ENCODE measurements around the gene TVP23B. TPM values are rescaled to one million over a fixed set of nuclear protein-coding genes. Genes with fewer than 3 reads are reported as not detected.
A peak's percentile ranks its signal among the peaks of the same experiment; 100 is the strongest.
"Not testable (repeated sequence)": the region's sequence is repeated elsewhere in the genome, so short reads cannot be mapped to it uniquely, and the experiment has no call there.

TVP23B gene
- 24.5 TPM for total RNA-seq

DNA sequence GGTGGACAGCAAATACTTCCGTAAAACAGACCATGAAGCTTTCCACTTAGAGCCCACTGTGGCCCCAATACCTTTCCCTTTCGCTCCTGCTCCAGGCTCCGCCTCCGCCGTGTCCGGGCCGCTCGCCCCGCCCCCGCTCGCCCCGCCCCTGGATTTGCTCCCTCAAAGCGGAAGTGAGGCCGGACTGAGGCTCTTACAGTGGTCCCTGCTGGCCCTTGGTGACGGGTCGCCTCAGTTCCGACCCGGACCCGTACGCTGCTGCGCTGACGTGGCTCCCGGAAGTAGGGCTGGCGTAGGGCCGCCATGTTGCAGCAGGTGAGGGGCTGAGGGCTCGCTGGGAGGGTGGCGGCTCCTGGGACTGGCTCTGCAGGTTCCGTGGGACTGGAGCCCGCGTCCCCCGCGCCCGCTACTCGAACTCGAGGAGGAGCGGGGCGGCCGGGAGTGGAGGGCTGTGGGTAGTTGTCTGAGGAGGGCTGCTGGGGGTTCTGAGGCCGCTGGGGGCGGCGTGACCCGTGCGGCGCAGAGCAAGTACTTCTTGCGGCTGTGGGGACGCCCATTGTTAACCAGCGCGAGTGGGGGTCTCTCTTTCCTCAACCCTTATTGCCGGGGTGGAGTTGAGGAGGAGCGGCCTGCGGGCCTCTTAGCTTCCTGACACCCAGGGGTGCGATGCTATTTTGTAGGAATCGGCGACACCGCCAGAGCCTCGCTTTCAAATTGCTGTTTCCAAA, at the start of gene TVP23B:
Gene TVP23B, plus strand, starts transcription at position 193 of the 728 bp plus-strand sequence. Its CDS starts 111 bp downstream, at position 304.
- H3K36me3 ChIP-seq (ENCODE audit: control insufficient read depth in 3 of 3, insufficient read depth in 3 of 3, low read length in 3 of 3); H3K4me1 ChIP-seq (ENCODE audit: control insufficient read depth in 3 of 3, insufficient read depth in 3 of 3, low read length in 3 of 3); H3K27me3 ChIP-seq (ENCODE audit: control insufficient read depth in 3 of 3, insufficient read depth in 3 of 3, low read length in 3 of 3); H3K9me3 ChIP-seq (ENCODE audit: control insufficient read depth in 3 of 3, low read length in 3 of 3): not testable (repeated sequence)
- H3K27ac ChIP-seq (ENCODE audit: low read depth, low read length) = peak within 1 kb of the TSS; percentile 44
- H3K9ac ChIP-seq (ENCODE audit: low read depth in 1 of 3, low read length in 3 of 3) = peak within 1 kb of the TSS; percentile 51 to 83 (median 70)
- peak within 1 kb of the TSS; percentile 59 to 66 (median 61) for H3K4me3 ChIP-seq (ENCODE audit: low read length in 3 of 3)

DNA sequence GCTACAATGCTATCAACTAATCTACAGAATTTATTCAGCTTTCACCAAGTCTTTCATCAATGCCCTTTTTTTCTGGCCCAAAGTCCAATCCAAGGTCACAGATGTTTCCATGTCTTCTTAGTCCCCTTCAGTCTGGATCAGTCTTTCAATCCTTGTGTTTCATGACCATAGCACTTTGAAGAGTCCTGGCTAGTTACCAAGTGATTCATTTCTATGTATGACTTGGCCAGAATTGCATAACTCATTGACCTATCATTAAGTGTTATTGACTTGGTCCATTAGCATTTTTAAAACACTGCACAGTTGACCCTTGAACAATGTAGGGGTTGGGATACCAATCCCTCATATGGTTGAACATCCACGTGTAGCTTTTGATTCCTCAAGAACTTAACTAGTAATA, 48.5 kb upstream of the TVP23B start:
- not testable (repeated sequence) for H3K4me3 ChIP-seq (ENCODE audit: low read length in 3 of 3); H3K27ac ChIP-seq (ENCODE audit: low read depth, low read length); H3K4me1 ChIP-seq (ENCODE audit: control insufficient read depth in 3 of 3, insufficient read depth in 3 of 3, low read length in 3 of 3); H3K9me3 ChIP-seq (ENCODE audit: control insufficient read depth in 3 of 3, low read length in 3 of 3); H3K9ac ChIP-seq (ENCODE audit: low read depth in 1 of 3, low read length in 3 of 3); H3K27me3 ChIP-seq (ENCODE audit: control insufficient read depth in 3 of 3, insufficient read depth in 3 of 3, low read length in 3 of 3); H3K36me3 ChIP-seq (ENCODE audit: control insufficient read depth in 3 of 3, insufficient read depth in 3 of 3, low read length in 3 of 3)

DNA sequence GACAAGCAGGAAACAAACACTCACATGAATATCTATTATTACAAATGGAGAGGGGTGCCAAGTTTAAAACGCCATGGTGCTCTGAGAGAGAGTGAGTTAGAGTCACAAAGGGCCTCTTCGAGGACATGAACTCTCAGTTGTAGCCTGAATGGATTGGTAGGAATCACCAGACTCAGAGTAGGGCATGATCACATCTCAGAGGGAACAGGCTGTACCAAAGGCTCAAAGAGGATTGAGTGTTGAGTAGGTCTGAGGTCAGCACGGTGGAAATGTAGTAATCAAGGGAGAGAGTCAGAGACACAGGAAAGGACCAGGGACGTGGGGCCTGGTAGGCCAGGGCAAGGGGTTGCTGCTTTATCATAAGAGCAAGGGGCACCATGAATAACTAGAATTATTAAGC, 47.6 kb upstream of the TVP23B start:
- not testable (repeated sequence) for H3K9ac ChIP-seq (ENCODE audit: low read depth in 1 of 3, low read length in 3 of 3); H3K4me1 ChIP-seq (ENCODE audit: control insufficient read depth in 3 of 3, insufficient read depth in 3 of 3, low read length in 3 of 3); H3K9me3 ChIP-seq (ENCODE audit: control insufficient read depth in 3 of 3, low read length in 3 of 3); H3K36me3 ChIP-seq (ENCODE audit: control insufficient read depth in 3 of 3, insufficient read depth in 3 of 3, low read length in 3 of 3); H3K27me3 ChIP-seq (ENCODE audit: control insufficient read depth in 3 of 3, insufficient read depth in 3 of 3, low read length in 3 of 3); H3K27ac ChIP-seq (ENCODE audit: low read depth, low read length); H3K4me3 ChIP-seq (ENCODE audit: low read length in 3 of 3)

DNA sequence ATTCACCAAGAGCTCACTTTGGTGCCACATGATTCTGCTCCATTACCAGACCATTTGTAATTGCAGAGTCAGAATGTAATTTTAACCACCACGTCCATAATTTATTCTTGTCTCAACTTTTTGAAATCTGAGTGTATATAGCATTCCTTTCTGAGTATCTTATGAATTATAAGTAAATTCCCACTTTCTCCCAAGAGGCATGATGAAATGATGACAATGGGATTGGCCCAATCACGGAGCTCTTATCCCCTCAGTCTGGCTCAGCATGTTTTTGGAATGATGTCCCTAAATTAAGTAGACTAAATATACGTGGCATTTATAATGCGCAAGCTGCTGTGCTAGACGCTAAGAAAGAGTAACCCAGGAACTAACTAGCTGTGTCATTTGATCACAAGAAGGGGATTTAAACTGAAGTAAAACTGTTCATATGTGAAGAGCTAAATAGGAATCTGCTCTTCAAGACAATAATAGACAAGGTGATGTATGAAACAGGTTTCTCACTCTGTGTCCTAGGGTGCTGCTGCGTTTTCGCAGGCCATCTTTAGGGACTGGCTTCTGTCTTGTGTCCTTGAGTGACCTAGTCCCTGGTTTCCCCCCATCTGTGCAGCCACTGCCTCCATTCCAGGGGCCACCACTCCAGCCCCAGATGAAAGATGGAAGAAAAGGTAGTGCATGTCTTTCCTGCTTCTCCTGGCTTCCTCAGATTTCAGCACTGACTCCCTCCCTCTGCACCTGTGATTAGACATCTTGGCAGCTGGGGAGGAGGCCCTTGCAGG, 41.2 kb upstream of the TVP23B start:
- H3K27me3 ChIP-seq (ENCODE audit: control insufficient read depth in 3 of 3, insufficient read depth in 3 of 3, low read length in 3 of 3); H3K4me1 ChIP-seq (ENCODE audit: control insufficient read depth in 3 of 3, insufficient read depth in 3 of 3, low read length in 3 of 3); H3K27ac ChIP-seq (ENCODE audit: low read depth, low read length): not testable (repeated sequence)

DNA sequence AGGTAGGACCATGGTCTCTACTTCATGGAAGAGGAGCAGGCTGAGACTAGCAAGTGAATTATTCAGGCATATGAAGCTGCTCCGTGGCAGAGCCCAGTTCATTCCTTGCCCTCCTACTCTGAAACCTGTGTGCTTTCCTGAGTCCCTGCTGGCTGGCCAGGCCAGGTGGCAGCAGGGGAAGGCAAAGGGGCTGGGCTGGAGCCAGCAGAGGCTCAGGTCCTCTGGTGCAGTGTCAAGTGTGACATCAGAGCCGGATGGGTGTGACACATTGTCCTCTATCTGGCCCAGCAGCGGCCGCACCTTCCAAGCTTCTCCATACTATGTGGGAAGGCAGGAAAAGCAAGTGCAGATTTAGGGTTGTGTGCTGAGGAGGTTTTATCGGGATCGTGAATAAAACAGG, 39.8 kb upstream of the TVP23B start:
- not testable (repeated sequence) for H3K9me3 ChIP-seq (ENCODE audit: control insufficient read depth in 3 of 3, low read length in 3 of 3); H3K27ac ChIP-seq (ENCODE audit: low read depth, low read length); H3K36me3 ChIP-seq (ENCODE audit: control insufficient read depth in 3 of 3, insufficient read depth in 3 of 3, low read length in 3 of 3); H3K9ac ChIP-seq (ENCODE audit: low read depth in 1 of 3, low read length in 3 of 3); H3K27me3 ChIP-seq (ENCODE audit: control insufficient read depth in 3 of 3, insufficient read depth in 3 of 3, low read length in 3 of 3); H3K4me3 ChIP-seq (ENCODE audit: low read length in 3 of 3); H3K4me1 ChIP-seq (ENCODE audit: control insufficient read depth in 3 of 3, insufficient read depth in 3 of 3, low read length in 3 of 3)

More for the DNA sequence above, 41.2 kb upstream of the TVP23B start:
- not testable (repeated sequence) for H3K9ac ChIP-seq (ENCODE audit: low read depth in 1 of 3, low read length in 3 of 3); H3K9me3 ChIP-seq (ENCODE audit: control insufficient read depth in 3 of 3, low read length in 3 of 3); H3K4me3 ChIP-seq (ENCODE audit: low read length in 3 of 3); H3K36me3 ChIP-seq (ENCODE audit: control insufficient read depth in 3 of 3, insufficient read depth in 3 of 3, low read length in 3 of 3)

DNA sequence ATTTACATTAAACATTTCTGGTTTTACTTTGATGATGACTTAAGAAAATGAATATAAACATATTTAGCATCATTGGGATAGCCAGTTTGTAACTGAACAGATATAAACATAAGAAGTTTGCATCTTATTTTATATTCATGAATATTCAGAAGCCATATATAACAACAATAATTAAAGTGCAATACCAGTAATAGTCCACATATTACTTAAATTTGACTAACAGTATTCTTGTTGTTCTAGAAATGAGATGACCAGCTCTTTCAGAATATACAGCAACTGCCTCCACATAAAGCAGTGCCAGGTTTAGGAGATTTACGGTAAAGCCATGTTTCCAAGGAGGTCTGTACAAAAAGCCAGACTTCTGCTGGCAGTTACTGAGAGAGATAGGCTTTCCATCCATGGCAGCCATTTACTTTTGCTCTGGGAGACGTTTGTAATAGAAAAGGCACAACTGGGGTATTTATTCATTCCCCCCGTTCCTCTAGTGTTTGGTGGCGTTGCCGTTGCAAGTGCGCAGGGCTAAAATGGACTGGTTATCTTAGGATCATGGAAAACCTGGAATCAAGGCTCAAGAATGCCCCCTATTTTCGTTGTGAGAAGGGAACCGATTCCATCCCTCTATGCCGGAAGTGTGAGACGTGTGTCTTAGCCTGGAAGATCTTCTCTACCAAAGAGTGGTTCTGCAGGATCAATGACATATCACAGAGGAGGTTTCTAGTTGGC, 37.1 kb upstream of the TVP23B start, which contains the start of gene FBXW10:
Gene FBXW10, plus strand, starts transcription at position 356 of the 723 bp plus-strand sequence. Its CDS starts 191 bp downstream, at position 547.
- not testable (repeated sequence) for H3K27me3 ChIP-seq (ENCODE audit: control insufficient read depth in 3 of 3, insufficient read depth in 3 of 3, low read length in 3 of 3); H3K9me3 ChIP-seq (ENCODE audit: control insufficient read depth in 3 of 3, low read length in 3 of 3); H3K27ac ChIP-seq (ENCODE audit: low read depth, low read length); H3K36me3 ChIP-seq (ENCODE audit: control insufficient read depth in 3 of 3, insufficient read depth in 3 of 3, low read length in 3 of 3); H3K4me3 ChIP-seq (ENCODE audit: low read length in 3 of 3); H3K9ac ChIP-seq (ENCODE audit: low read depth in 1 of 3, low read length in 3 of 3); H3K4me1 ChIP-seq (ENCODE audit: control insufficient read depth in 3 of 3, insufficient read depth in 3 of 3, low read length in 3 of 3)

DNA sequence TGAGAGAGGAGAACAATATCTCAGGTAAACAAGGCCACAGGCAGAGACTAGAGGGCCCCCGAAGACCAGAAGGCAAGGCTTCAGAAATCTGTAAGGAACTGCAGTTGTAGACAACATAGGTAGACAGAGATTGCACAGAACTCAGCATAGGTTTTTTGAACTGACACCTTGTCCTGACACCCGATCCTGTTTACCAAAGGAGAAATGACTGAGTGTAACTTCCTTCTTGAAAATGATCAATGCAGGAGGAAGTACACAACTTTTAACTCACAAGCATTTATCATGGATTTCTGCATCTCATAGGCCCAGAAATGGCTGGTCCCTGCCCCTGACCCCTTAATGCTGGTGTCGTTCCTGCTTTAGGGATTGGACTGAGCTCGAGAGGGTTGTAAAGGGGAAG, 36.3 kb upstream of the TVP23B start:
- H3K27me3 ChIP-seq (ENCODE audit: control insufficient read depth in 3 of 3, insufficient read depth in 3 of 3, low read length in 3 of 3); H3K4me1 ChIP-seq (ENCODE audit: control insufficient read depth in 3 of 3, insufficient read depth in 3 of 3, low read length in 3 of 3); H3K36me3 ChIP-seq (ENCODE audit: control insufficient read depth in 3 of 3, insufficient read depth in 3 of 3, low read length in 3 of 3); H3K9me3 ChIP-seq (ENCODE audit: control insufficient read depth in 3 of 3, low read length in 3 of 3); H3K4me3 ChIP-seq (ENCODE audit: low read length in 3 of 3); H3K9ac ChIP-seq (ENCODE audit: low read depth in 1 of 3, low read length in 3 of 3); H3K27ac ChIP-seq (ENCODE audit: low read depth, low read length): not testable (repeated sequence)

DNA sequence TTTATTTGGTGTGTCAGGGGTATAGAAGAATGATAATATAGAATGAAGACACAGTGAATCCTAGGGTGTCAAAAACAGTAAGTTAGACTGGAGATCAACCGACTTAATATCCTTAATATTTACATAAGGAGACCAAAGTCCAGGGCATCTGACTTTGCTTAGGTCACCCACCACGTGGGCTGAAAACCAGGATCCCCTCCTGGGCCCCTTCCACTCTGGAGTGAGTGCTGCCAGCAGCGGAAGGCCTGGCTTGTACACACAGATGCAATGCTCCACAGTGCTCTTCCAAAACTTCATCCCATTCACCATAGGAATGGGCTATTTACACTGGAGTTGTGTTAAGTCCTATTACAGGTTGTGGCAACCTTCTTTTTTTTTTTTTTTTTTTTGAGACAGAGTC, 34.4 kb upstream of the TVP23B start:
- H3K36me3 ChIP-seq (ENCODE audit: control insufficient read depth in 3 of 3, insufficient read depth in 3 of 3, low read length in 3 of 3); H3K9ac ChIP-seq (ENCODE audit: low read depth in 1 of 3, low read length in 3 of 3); H3K9me3 ChIP-seq (ENCODE audit: control insufficient read depth in 3 of 3, low read length in 3 of 3); H3K4me1 ChIP-seq (ENCODE audit: control insufficient read depth in 3 of 3, insufficient read depth in 3 of 3, low read length in 3 of 3); H3K27ac ChIP-seq (ENCODE audit: low read depth, low read length); H3K27me3 ChIP-seq (ENCODE audit: control insufficient read depth in 3 of 3, insufficient read depth in 3 of 3, low read length in 3 of 3); H3K4me3 ChIP-seq (ENCODE audit: low read length in 3 of 3): not testable (repeated sequence)

DNA sequence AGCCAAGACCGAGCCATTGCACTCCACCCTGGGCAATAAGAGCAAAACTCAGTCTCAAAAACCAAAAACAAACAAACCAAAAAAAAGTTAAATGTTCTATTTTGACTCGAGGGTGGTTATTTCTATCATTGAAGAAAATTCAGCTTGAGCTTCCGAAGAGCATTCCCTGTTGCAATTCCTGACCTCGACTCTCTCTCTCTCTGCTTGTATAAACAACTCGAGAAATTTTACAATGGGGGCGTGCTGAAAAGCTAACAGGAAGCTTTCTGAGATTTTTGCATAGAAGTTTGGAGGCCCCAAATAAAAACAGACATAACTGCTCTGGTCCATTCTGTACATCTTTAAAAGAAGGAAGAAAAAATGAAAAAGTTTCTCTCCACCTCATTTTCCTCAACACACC, 33.5 kb upstream of the TVP23B start:
- not testable (repeated sequence) for H3K27me3 ChIP-seq (ENCODE audit: control insufficient read depth in 3 of 3, insufficient read depth in 3 of 3, low read length in 3 of 3); H3K4me1 ChIP-seq (ENCODE audit: control insufficient read depth in 3 of 3, insufficient read depth in 3 of 3, low read length in 3 of 3); H3K4me3 ChIP-seq (ENCODE audit: low read length in 3 of 3); H3K36me3 ChIP-seq (ENCODE audit: control insufficient read depth in 3 of 3, insufficient read depth in 3 of 3, low read length in 3 of 3); H3K9me3 ChIP-seq (ENCODE audit: control insufficient read depth in 3 of 3, low read length in 3 of 3); H3K9ac ChIP-seq (ENCODE audit: low read depth in 1 of 3, low read length in 3 of 3); H3K27ac ChIP-seq (ENCODE audit: low read depth, low read length)

DNA sequence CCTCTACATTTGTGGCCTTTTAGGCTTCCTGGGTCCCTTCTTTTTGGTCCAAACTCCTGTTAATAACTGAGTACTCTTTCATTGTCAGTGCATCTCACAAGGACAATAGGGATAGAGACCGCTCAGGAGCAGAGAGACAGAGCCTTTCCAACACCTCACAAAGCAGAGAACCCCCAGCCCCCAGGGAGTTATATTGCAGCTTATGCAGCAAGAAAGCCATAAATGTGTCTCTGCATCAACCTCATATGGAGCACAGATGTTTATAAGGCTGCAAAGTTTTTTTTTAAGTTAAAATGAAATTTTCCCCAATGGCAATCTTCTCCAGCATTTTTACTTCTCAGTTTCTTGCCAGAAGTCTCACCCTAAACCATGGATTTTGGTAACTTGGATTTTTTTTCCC, 30.7 kb upstream of the TVP23B start:
- H3K36me3 ChIP-seq (ENCODE audit: control insufficient read depth in 3 of 3, insufficient read depth in 3 of 3, low read length in 3 of 3); H3K9ac ChIP-seq (ENCODE audit: low read depth in 1 of 3, low read length in 3 of 3); H3K27me3 ChIP-seq (ENCODE audit: control insufficient read depth in 3 of 3, insufficient read depth in 3 of 3, low read length in 3 of 3); H3K27ac ChIP-seq (ENCODE audit: low read depth, low read length); H3K4me1 ChIP-seq (ENCODE audit: control insufficient read depth in 3 of 3, insufficient read depth in 3 of 3, low read length in 3 of 3); H3K4me3 ChIP-seq (ENCODE audit: low read length in 3 of 3); H3K9me3 ChIP-seq (ENCODE audit: control insufficient read depth in 3 of 3, low read length in 3 of 3): not testable (repeated sequence)
